PFSK-1 (cell line): ENCODE data around the gene SRRT.

Experiments
- POLR2AphosphoS5 ChIP-seq: IDR thresholded peaks from 2 replicates; pipeline ENCODE4 v1.6.1; 2012; ENCODE audit warnings: low read depth, mild to moderate bottlenecking, control low read depth, low read length, moderate library complexity
- SIN3A ChIP-seq: IDR thresholded peaks from 2 replicates; pipeline ENCODE4 v1.6.1; 2012; ENCODE audit warnings: mild to moderate bottlenecking, low read length, moderate library complexity, borderline replicate concordance; ENCODE audit not compliant: insufficient read depth
- TAF1 ChIP-seq: IDR thresholded peaks from 2 replicates; pipeline ENCODE4 v1.6.1; 2012; ENCODE audit warnings: low read length, control low read depth, borderline replicate concordance; ENCODE audit not compliant: insufficient read depth

GRCh38 chr7:100884736-100885439 is 10.0 kb downstream of the SRRT start:
- TF ChIP-seq POLR2AphosphoS5 (no peak), TAF1 (no peak), SIN3A (no peak)
